GF-D8 (cell line): ENCODE data around the gene PKD2L2.
"Not testable (repeated sequence)": the region's sequence is repeated elsewhere in the genome, so short reads cannot be mapped to it uniquely, and the experiment has no call there.

Source experiments
- DNase-seq: peaks from one replicate; lab custom pipeline; 2025; lab: John Stamatoyannopoulos, UW

Gene PKD2L2

GRCh38 chr5:137888863-137889759 lies at the start of gene PKD2L2:
Gene PKD2L2 (plus strand): TSS chr5:137889457. CDS start chr5:137889492, 35 bp downstream.
- DNase-seq, result peak; percentile 30

GRCh38 chr5:137842296-137842695 lies 47.0 kb upstream of the PKD2L2 start:
- no peak for DNase-seq

- DNase-seq, result no peak
Measured at GRCh38 chr5:137843676-137844299, 45.5 kb upstream of the PKD2L2 start.

- DNase-seq, result no peak
Measured at GRCh38 chr5:137845472-137845871, 43.8 kb upstream of the PKD2L2 start.

GRCh38 chr5:137847687-137848086 lies 41.6 kb upstream of the PKD2L2 start:
- DNase-seq, result no peak

- not testable (repeated sequence) for DNase-seq
Measured at GRCh38 chr5:137853165-137853564, 36.1 kb upstream of the PKD2L2 start.

GRCh38 chr5:137856201-137856600 lies 33.1 kb upstream of the PKD2L2 start:
- DNase-seq, result no peak

- DNase-seq, result no peak
Measured at GRCh38 chr5:137856916-137857862, 32.1 kb upstream of the PKD2L2 start.

GRCh38 chr5:137858223-137858916 lies 30.9 kb upstream of the PKD2L2 start:
- DNase-seq, result peak; percentile 21

- no peak for DNase-seq
Measured at GRCh38 chr5:137858954-137859353, 30.3 kb upstream of the PKD2L2 start.

GRCh38 chr5:137862251-137862650 lies 27.0 kb upstream of the PKD2L2 start:
- no peak for DNase-seq

- not testable (repeated sequence) for DNase-seq
Measured at GRCh38 chr5:137863653-137864052, 25.6 kb upstream of the PKD2L2 start.

GRCh38 chr5:137866541-137867388 lies 22.5 kb upstream of the PKD2L2 start:
- no peak for DNase-seq

GRCh38 chr5:137867664-137868063 lies 21.6 kb upstream of the PKD2L2 start, which contains the start of gene MYOT:
Gene MYOT (plus strand): TSS chr5:137867860. CDS start chr5:137870652, 2,792 bp downstream.
- no peak for DNase-seq

GRCh38 chr5:137870647-137871339 lies 18.5 kb upstream of the PKD2L2 start:
- no peak for DNase-seq

GRCh38 chr5:137871571-137871970 lies 17.7 kb upstream of the PKD2L2 start:
- DNase-seq, result no peak

GRCh38 chr5:137872466-137872865 lies 16.8 kb upstream of the PKD2L2 start:
- no peak for DNase-seq

- DNase-seq, result no peak
Measured at GRCh38 chr5:137876101-137876500, 13.2 kb upstream of the PKD2L2 start.

GRCh38 chr5:137880313-137880712 lies 8.9 kb upstream of the PKD2L2 start:
- DNase-seq, result no peak

- no peak for DNase-seq
Measured at GRCh38 chr5:137887831-137888230, 1.4 kb upstream of the PKD2L2 start.
